Activated CD8-positive, alpha-beta T cell treated with anti-CD3 and anti-CD28 coated beads, Interleukin-2, amount 10 ng/mL, durations not matched to agents 7 days and 5 days (primary cell): ENCODE data around the gene SYNE1. TPM values are rescaled to one million over a fixed set of nuclear protein-coding genes. Genes with fewer than 3 reads are reported as not detected.
"Not testable (repeated sequence)": the region's sequence is repeated elsewhere in the genome, so short reads cannot be mapped to it uniquely, and the experiment has no call there.

ENCODE experiments used
- ATAC-seq: fragments of 150-1000 bp; cut with Tn5 transposase; one replicate; pipeline ENCODE4 v1.10.0; 2021; ENCODE audit warnings: moderate library complexity
- CTCF ChIA-PET: fragments of 350-600 bp; sonication (Branson Sonifier 250); formaldehyde crosslinking; loops from one replicate; lab custom pipeline; 2021; ENCODE audit warnings: antibody characterized with exemption; lab: Charles Lee
- POLR2A ChIA-PET: fragments of 350-600 bp; sonication (Branson Sonifier 250); formaldehyde crosslinking; loops from one replicate; lab custom pipeline; 2021; ENCODE audit warnings: antibody characterized with exemption; lab: Charles Lee
- DNase-seq: peaks from one replicate; pipeline ENCODE4 v3.0.0-alpha.2; 2020
- H3K27ac Mint-ChIP-seq: one replicate; pipeline ENCODE4 v1.8.0; 2021; ENCODE audit warnings: mild to moderate bottlenecking, mixed read lengths
- H3K27me3 Mint-ChIP-seq: one replicate; pipeline ENCODE4 v1.8.0; 2021; ENCODE audit warnings: low read depth, mixed read lengths
- H3K36me3 Mint-ChIP-seq: one replicate; pipeline ENCODE4 v1.8.0; 2021; ENCODE audit warnings: low read depth, mixed read lengths
- H3K4me1 Mint-ChIP-seq: one replicate; pipeline ENCODE4 v1.8.0; 2021; ENCODE audit warnings: low read depth, mixed read lengths
- H3K4me3 Mint-ChIP-seq: one replicate; pipeline ENCODE4 v1.8.0; 2021; ENCODE audit warnings: mild to moderate bottlenecking, mixed read lengths
- H3K9me3 Mint-ChIP-seq: one replicate; pipeline ENCODE4 v1.8.0; 2022; ENCODE audit warnings: mixed read lengths; ENCODE audit not compliant: insufficient read depth
- total RNA-seq, 2 experiments: library from RNA; stranded (reverse); gene quantifications; one replicate each; pipeline ENCODE4 v1.2.3, GENCODE V29; 2021

Gene SYNE1
- total RNA-seq, 2 experiments from 2014 or later: 57.0 to 63.8 TPM

DNA sequence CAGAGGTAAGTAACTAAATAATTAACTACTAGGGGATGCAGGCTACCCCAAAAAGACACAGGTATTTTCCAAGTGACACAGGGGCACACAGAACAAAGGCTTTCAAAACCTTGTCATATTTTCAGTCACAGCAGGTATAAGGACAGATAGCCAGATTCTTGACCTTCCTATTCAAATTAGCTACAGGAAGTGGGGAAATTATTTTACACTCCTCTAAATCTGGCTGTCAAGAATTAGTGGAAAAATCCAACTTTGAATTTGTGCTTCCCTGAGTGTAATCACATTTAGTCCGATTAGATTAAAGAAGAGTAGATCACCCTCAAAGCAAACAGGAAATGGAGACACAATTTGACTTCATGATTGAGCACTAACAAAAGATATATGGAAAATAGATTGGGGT lies 60.6 kb downstream of the SYNE1 start:
- Mint-ChIP-seq H3K27ac (no peak overlapping the region), H3K9me3 (no peaks in the 10 kb centered on the region), H3K4me1 (no peaks in the 10 kb centered on the region), H3K36me3 (no peaks in the 10 kb centered on the region), H3K27me3 (no peaks in the 10 kb centered on the region), H3K4me3 (no peak overlapping the region)
- ChIA-PET POLR2A (no interaction called here), CTCF (interaction anchor here (1.1 kb wide), 1 partner anchor 24 kb away, joined by 3 read pairs; no protein-coding TSS in a partner anchor)
- ATAC-seq: no peak
- DNase-seq: no peak

DNA sequence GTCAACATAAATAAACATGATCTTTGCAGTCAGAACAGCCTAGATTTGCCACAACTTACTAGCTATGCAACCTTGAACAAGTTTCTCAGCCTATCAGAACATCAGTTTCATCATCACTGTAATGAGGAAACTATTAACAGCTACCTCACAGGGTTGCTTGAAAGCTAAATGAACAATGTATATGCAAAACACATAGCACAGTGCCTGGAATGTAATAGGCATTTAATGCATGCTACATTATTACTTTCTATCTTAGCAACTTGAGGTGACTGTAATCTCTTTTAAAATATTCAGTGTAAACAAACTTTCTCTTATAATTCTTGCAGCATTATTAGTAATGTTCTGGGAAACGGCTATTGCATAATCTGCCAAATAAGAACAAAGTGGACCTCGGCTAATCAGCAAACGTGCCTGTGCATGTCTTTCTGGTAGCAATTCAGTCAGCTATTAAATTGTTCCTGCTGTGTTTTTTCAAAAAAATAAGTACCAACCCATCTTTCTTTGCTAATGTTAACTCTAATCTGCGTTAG lies 61.5 kb downstream of the SYNE1 start:
- Mint-ChIP-seq H3K4me1 (no peaks in the 10 kb centered on the region), H3K27ac (no peak overlapping the region), H3K27me3 (no peaks in the 10 kb centered on the region), H3K36me3 (no peaks in the 10 kb centered on the region), H3K4me3 (no peak overlapping the region), H3K9me3 (no peaks in the 10 kb centered on the region)
- no peak for ATAC-seq
- ChIA-PET CTCF (interaction anchor here (1.1 to 1.3 kb wide), 2 partner anchors 22 to 23 kb away, joined by 3 to 4 read pairs; no protein-coding TSS in a partner anchor), POLR2A (no interaction called here)
- no peak for DNase-seq

DNA sequence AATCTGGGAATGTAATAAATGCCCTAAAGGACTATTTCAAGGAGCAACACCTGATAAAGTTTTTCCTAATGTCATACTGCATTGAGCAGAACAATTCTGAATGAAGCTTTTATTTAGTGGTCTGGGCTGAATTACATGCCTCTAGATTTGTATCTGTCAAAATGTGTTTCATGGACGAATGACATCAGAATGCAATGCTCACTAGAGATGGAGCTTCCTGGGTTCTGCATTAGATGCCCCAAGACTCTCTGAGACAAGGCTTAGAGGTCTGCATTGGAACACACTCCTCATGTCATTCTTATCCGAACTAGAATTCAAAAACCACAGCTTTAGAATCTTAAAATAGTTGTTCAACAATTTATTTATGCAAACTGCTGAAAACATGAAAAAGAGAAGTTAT lies 62.0 kb downstream of the SYNE1 start:
- no peak for ATAC-seq
- Mint-ChIP-seq H3K36me3 (no peaks in the 10 kb centered on the region), H3K27ac (no peak overlapping the region), H3K4me3 (no peak overlapping the region), H3K9me3 (no peaks in the 10 kb centered on the region), H3K27me3 (no peaks in the 10 kb centered on the region), H3K4me1 (no peaks in the 10 kb centered on the region)
- CTCF ChIA-PET: interaction anchor here (1.1 to 1.3 kb wide), 2 partner anchors 22 to 23 kb away, joined by 3 to 4 read pairs; no protein-coding TSS in a partner anchor
- no peak for DNase-seq
- POLR2A ChIA-PET: no interaction called here

DNA sequence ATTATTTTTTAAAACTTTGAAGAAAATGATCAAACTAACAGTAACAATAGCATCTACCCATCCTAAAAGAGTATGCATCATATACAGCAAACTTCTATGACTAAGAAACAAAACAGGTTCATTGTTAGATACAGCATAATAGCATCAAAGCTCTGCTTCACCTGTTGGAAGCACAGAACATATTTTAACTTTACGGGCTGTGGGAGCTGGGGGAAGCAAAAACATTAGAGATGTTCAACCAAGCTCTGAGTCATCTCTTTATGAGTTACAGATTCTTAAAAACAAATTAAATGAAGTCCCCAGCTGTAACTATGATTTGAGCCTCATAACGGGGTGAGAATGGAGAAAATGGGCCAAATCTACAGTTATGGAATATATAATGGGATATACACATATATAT lies 63.4 kb downstream of the SYNE1 start:
- no peak for ATAC-seq
- no peak overlapping the region for H3K27ac Mint-ChIP-seq

DNA sequence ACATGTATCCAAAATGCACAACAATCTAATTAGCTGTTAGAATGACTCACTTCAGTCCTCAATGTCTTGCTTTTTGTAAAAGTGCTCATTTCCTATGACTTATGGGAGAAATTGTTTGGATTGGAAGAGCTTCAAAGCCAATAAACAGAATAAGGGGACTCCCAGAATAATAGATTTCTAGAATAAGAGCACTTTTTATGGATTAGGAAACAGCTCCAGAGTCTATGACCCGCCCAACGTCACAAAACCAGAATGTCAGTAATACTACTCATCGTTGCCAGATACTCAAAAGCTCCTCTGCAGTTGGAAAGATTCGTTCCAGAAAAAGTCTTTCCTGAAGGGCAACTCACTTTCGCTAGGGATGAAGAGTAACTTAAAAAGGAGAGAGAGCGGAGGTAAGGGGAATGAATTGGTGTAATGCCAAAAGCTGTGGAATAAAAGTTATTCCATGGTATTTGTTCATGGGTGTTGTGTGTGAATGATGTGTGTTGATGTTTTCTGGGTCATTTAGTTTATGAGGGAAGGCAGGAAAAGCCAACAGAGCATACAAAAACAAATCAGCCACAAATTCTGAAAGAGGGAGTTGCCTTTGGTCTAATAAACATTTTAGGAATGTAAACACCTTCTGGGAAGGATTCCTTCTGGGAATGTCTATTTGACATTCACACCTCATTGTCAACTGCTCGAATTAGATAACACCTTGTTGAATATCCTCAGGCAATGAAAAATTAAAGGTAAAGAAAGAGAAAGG lies 64.6 kb downstream of the SYNE1 start:
- no peak for ATAC-seq
- ChIA-PET POLR2A (no interaction called here), CTCF (no interaction called here)
- H3K9me3 Mint-ChIP-seq: no peaks in the 10 kb centered on the region
- DNase-seq: no peak
- H3K4me3 Mint-ChIP-seq: no peak overlapping the region
- H3K36me3 Mint-ChIP-seq: no peaks in the 10 kb centered on the region
- no peaks in the 10 kb centered on the region for H3K27me3 Mint-ChIP-seq
- H3K27ac Mint-ChIP-seq: no peak overlapping the region
- no peaks in the 10 kb centered on the region for H3K4me1 Mint-ChIP-seq

More for the DNA sequence above, 63.4 kb downstream of the SYNE1 start:
- Mint-ChIP-seq H3K9me3 (no peaks in the 10 kb centered on the region), H3K27me3 (no peaks in the 10 kb centered on the region), H3K4me3 (no peak overlapping the region), H3K36me3 (no peaks in the 10 kb centered on the region), H3K4me1 (no peaks in the 10 kb centered on the region)
- CTCF ChIA-PET: no interaction called here
- POLR2A ChIA-PET: no interaction called here
- no peak for DNase-seq

DNA sequence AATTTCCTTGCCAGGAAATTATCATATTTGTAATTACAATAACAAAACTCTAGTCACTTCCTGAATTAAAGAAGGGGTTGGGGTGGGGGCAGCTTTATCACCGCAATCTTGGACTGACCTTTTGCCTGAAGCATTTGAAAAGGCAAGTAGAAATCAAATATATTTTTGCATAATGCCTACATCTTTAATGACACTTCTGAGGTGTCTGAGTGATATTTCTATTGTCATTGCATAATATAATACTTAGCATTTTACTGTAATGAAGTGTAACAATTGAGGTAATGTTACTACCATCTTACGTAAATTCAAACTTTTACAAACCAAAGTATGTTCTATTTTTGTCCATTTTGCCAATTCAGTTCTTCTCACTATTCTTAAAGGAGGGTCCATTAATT lies 65.2 kb downstream of the SYNE1 start:
- CTCF ChIA-PET: no interaction called here
- H3K4me1 Mint-ChIP-seq: no peaks in the 10 kb centered on the region
- no peak for ATAC-seq
- H3K9me3 Mint-ChIP-seq: no peaks in the 10 kb centered on the region
- no peaks in the 10 kb centered on the region for H3K36me3 Mint-ChIP-seq
- no peaks in the 10 kb centered on the region for H3K27me3 Mint-ChIP-seq
- no peak for DNase-seq
- POLR2A ChIA-PET: no interaction called here
- no peak overlapping the region for H3K4me3 Mint-ChIP-seq
- H3K27ac Mint-ChIP-seq: no peak overlapping the region

DNA sequence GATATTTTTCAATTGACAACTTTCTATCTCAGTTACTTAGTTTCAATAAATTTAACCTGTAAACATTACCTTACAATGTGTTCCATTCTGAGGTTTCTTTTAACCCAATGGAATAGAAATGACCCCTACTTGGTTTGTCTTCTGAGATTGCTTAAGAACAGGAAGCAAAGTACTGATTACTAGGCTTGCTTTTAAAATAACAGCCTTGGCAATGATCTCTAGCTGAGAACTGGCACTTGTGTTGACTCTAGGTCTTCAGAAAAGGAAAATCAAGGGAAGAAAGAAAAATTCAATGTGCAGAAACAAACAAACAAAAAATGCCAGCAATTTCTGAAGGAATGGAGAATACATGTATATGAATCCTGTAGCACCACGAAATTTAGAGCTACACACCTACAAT lies 66.1 kb downstream of the SYNE1 start:
- ChIA-PET CTCF (no interaction called here), POLR2A (no interaction called here)
- DNase-seq: no peak
- H3K36me3 Mint-ChIP-seq: no peaks in the 10 kb centered on the region
- no peak for ATAC-seq
- H3K27ac Mint-ChIP-seq: no peak overlapping the region
- H3K4me1 Mint-ChIP-seq: no peaks in the 10 kb centered on the region
- no peaks in the 10 kb centered on the region for H3K9me3 Mint-ChIP-seq
- H3K27me3 Mint-ChIP-seq: no peaks in the 10 kb centered on the region
- no peak overlapping the region for H3K4me3 Mint-ChIP-seq

DNA sequence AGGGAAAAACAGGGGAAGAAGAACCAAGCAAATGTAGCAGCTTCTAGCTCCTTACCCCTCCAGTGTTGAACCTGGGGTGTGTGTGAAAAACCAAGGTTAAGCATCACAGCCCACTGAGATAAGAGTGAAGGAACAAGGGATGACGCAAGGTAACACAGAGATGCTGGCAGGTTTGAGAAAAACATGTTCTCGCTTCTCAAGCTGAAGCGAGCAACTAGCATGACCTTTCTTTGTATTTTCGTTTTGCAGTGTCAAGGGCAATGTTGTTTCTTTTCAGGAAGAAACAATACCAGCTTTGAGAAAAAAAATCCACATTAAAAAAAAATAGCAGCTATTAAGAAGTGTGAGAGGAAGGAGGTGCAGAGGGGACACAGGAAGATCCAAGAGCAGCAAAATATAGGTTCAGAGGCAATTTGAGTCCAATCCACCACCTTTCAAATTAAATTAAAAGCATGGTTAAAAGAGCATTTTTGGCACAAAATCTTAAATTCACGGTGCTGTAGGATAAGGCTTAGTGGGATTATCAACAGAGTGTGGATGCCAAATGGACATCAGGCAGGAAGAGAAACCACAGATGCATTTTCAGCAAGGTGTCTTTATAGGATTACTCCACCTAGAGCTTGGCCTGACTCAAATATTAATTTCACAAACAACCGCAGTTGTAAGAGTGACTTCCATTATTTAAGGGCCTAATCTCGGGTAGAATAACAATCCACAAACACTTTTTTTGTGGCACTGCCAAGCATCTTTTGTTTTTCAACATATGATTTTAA lies 70.9 kb downstream of the SYNE1 start:
- Mint-ChIP-seq H3K4me3 (no peak overlapping the region), H3K27ac (no peak overlapping the region), H3K36me3 (no peaks in the 10 kb centered on the region), H3K9me3 (no peaks in the 10 kb centered on the region), H3K4me1 (no peaks in the 10 kb centered on the region), H3K27me3 (no peaks in the 10 kb centered on the region)
- ATAC-seq (no peak), DNase-seq (no peak)
- ChIA-PET CTCF (no interaction called here), POLR2A (no interaction called here)

DNA sequence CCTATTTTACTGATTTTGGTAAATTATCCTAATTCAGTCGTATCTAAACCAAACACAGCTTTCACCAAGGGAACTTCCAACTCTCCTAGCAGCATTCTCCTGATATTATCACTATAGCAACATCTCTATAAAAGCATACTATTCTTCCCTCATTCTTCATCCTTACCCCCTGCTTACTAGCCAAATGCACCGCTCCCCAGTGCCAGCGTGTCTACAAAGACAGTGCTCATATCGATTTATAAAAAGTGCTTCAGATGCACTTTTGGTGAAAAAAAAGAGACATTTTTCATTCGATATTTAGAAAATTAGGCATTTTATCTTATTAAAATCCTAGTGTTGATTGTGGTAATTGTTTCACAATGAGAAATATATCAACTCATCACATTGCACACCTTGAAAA lies 74.0 kb downstream of the SYNE1 start:
- POLR2A ChIA-PET: no interaction called here

DNA sequence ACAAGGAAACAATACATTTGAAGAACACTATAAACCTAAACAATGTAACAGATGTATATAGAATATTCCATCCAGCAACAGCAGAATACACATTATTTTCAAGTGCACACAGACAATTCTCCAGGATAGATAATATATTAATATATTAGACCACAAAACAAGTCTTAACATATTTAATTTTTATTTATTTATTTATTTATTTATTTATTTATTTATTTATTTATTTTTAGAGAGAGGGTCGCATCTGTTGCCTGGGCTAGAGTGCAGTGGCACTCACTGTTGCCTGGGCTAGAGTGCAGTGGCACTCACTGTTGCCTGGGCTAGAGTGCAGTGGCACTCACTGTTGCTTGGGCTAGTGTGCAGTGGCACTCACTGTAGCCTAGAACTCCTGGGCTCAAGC lies 78.4 kb downstream of the SYNE1 start:
- H3K27me3 Mint-ChIP-seq, POLR2A ChIA-PET, CTCF ChIA-PET, H3K4me1 Mint-ChIP-seq, H3K27ac Mint-ChIP-seq, H3K4me3 Mint-ChIP-seq, DNase-seq, H3K9me3 Mint-ChIP-seq, H3K36me3 Mint-ChIP-seq, ATAC-seq: not testable (repeated sequence)

More for the DNA sequence above, 74.0 kb downstream of the SYNE1 start:
- Mint-ChIP-seq H3K36me3 (no peaks in the 10 kb centered on the region), H3K27ac (no peak overlapping the region), H3K4me1 (no peaks in the 10 kb centered on the region), H3K9me3 (no peaks in the 10 kb centered on the region), H3K27me3 (no peaks in the 10 kb centered on the region), H3K4me3 (no peak overlapping the region)
- CTCF ChIA-PET: no interaction called here
- no peak for DNase-seq
- no peak for ATAC-seq

DNA sequence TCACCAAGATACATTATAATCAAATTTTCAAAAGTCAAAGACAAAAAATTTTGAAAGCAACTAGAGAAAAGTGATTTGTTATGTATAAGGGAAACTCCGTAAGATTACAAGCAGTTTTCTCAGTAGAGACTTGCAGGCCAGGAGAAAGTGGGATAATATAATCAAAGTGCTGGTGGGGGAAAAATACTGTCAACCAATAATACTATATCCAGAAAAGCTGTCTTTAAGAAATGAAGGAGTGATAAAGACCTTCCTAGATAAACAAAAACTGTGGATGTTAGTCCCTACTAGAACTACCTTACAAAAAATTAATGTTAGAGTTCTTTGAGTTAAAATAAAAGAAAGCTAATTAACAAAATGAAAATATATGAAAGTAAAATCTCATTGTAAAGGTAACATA lies 79.7 kb downstream of the SYNE1 start:
- no peak overlapping the region for H3K27ac Mint-ChIP-seq
- H3K36me3 Mint-ChIP-seq: no peaks in the 10 kb centered on the region
- no peaks in the 10 kb centered on the region for H3K4me1 Mint-ChIP-seq
- H3K4me3 Mint-ChIP-seq: no peak overlapping the region
- DNase-seq (no peak), ATAC-seq (no peak)
- no peaks in the 10 kb centered on the region for H3K27me3 Mint-ChIP-seq
- CTCF ChIA-PET: no interaction called here
- no peaks in the 10 kb centered on the region for H3K9me3 Mint-ChIP-seq
- POLR2A ChIA-PET: no interaction called here

DNA sequence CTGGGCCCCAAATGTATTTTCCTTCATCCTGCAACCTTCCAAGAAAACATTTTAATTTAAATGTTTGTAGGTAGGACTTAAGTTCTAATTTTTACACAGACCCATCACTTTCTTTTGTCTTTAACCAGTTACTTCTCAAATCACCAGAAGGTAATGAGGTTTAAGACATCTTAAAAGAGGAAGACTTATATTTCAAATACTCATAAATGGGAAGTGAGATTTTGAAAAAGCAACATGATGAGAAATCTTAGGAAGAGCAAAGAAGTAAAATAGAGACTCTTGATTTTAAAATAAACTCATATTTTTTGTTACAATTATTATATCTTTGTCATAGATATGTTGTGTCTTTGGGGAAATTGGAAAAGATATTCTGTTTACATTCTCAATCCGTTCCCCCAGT lies 82.3 kb downstream of the SYNE1 start:
- H3K27ac Mint-ChIP-seq: no peak overlapping the region
- H3K27me3 Mint-ChIP-seq: no peaks in the 10 kb centered on the region
- no peak overlapping the region for H3K4me3 Mint-ChIP-seq
- ChIA-PET POLR2A (no interaction called here), CTCF (no interaction called here)
- no peaks in the 10 kb centered on the region for H3K36me3 Mint-ChIP-seq
- H3K4me1 Mint-ChIP-seq: no peaks in the 10 kb centered on the region
- ATAC-seq: no peak
- H3K9me3 Mint-ChIP-seq: no peaks in the 10 kb centered on the region
- DNase-seq: no peak
